LNCaP clone FGC (cell line): ENCODE measurements around the gene ABHD2.

ENCODE experiments used
- DNase-seq: peaks from one replicate; pipeline ENCODE4 v3.0.0-alpha.2; 2011; ENCODE audit warnings: low read depth
- H3K4me3 ChIP-seq: 2 replicates; pipeline ENCODE4 v1.5.1; 2011; ENCODE audit warnings: mild to moderate bottlenecking, low read depth, low read length, control low read depth
- CTCF ChIP-seq: IDR thresholded peaks from 2 replicates; pipeline ENCODE4 v1.5.1; 2012; ENCODE audit warnings: mild to moderate bottlenecking; ENCODE audit not compliant: control insufficient read depth, insufficient read depth; ENCODE audit errors: extremely low read depth

The ABHD2 gene

GRCh38 chr15:89144491-89144890, 56.2 kb downstream of the ABHD2 start:
- H3K4me3 ChIP-seq = no peak overlapping the region
- no peak for DNase-seq
- TF ChIP-seq CTCF = no peak

GRCh38 chr15:89146366-89146765, 58.1 kb downstream of the ABHD2 start:
- no peak for TF ChIP-seq CTCF
- no peak overlapping the region for H3K4me3 ChIP-seq

GRCh38 chr15:89148126-89148525, 59.9 kb downstream of the ABHD2 start:
- no peak for DNase-seq
- no peak overlapping the region for H3K4me3 ChIP-seq
- no peak for TF ChIP-seq CTCF

More at GRCh38 chr15:89146366-89146765, 58.1 kb downstream of the ABHD2 start:
- DNase-seq = no peak

DNA sequence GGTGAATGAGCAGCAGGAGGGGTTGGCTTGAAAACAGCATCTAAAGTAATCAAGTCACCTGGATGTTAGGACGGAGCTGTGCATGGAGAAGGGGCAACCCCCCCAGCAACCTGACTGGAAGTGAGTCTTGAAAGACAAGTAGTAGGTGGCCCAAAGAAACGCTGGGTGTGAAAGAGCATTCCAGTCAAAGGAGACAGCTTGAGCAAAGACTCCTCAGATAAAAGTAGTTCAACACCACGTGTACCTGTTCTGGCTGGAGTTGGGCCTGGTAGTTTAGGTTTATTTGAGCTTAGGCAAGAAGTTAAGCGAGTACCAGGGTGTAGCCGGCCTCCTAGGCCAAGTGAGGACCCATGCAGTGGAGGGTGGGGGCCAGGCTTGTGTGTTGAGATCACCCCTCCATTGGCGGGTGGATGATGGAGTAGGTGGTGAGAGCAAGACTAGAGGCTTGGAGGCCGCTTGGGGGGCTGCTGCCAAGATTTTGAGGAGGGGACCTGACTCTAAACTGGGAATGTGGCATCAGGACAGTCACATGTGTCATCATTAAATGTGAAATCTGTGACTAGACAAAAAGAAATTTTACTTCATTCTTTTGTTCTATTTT, 61.3 kb downstream of the ABHD2 start:
- no peak for TF ChIP-seq CTCF
- H3K4me3 ChIP-seq = no peak overlapping the region
- DNase-seq = no peak

DNA sequence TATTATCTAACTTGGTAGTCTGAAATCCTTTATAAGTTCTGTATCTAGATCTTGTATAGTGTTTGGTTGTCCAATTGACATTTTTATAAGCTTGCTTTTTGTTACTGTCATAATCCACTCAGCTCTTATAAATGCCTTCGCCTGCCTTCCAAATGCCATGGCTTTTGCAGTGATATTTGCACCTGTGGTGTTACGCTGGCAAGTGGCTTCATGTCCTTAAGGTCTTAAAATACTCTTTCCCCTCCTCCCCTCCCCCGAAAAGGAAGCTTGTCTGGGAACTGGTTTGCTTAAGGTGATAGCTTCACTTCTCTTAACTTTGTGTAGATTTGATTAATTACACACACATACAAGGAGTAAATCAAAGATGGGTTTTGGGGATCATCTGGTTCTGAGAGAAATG, 62.0 kb downstream of the ABHD2 start:
- H3K4me3 ChIP-seq = 0 out of 2 replicates have a peak overlapping the region, but pooled peaks have one; percentile 0
- DNase-seq = no peak
- no peak for TF ChIP-seq CTCF

DNA sequence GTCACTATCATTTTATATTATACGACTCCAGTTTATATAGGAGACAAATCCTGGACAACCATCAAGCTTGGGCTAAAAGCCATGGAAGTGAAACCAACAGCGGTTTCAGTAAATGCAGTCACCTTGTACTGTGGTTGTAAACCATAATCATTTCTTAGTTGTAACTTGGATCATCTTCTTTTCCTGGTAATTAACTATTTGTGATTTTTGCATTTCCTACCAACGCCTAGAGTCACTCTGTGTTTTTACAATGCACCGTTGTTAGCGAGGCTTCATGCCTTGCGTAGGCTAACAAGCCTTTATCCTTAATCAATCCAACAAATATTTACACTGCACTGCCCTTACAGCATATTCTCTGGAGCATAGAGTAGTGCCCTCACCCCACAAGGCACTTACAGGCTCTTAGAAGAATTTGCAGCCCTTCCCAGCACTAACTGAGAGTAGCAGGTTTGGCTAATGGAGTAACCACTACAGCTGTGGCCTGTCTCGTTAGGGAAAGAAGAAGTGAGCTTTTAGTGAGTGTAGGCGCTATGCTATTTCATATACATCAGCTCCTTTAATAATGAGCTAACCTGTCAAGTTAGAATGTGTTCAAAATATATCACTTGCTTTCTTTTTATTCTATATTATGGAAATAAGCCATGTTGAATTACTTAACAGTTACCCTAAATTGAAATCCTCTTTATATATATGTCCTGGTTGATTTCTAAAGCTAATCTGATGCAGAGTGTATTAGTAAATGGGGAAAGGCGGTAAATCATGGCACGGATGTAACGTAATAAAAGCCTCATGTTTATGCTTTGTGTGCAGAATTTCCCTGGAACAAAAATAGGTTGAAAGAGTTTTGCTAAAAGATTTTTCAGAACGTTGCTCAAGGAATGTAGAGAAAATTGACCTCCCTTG, 62.8 kb downstream of the ABHD2 start:
- TF ChIP-seq CTCF = no peak
- DNase-seq = peak; percentile 85
- H3K4me3 ChIP-seq = 0 out of 2 replicates have a peak overlapping the region, but pooled peaks have one; percentile 0

DNA sequence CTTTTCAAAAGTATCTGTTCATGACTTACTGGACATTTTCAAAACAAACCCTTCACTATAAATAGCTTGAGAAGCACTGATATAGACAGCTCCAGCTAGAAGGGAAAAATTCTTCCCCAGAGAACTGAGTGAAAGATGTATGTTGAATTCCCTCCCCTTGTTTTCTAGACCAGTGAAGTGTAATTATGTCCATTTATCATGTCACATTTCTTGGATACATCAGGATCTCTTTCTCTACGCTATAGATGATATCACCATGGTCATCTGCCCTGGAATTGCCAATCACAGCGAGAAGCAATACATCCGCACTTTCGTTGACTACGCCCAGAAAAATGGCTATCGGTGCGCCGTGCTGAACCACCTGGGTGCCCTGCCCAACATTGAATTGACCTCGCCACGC, 66.9 kb downstream of the ABHD2 start:
- no peak overlapping the region for H3K4me3 ChIP-seq
- no peak for DNase-seq
- no peak for TF ChIP-seq CTCF
